Measurements from ENCODE around the gene IGSF21.

IGSF21 gene

GRCh38 chr1:18183533-18183932 lies 75.9 kb downstream of the IGSF21 start:
- DNase-seq = no peak

GRCh38 chr1:18187054-18187453 lies 79.5 kb downstream of the IGSF21 start:
- no peak for DNase-seq

GRCh38 chr1:18188820-18189517 lies 81.4 kb downstream of the IGSF21 start:
- DNase-seq = no peak

GRCh38 chr1:18190598-18190997 lies 83.0 kb downstream of the IGSF21 start:
- DNase-seq = no peak

GRCh38 chr1:18191037-18191436 lies 83.4 kb downstream of the IGSF21 start:
- DNase-seq = no peak

GRCh38 chr1:18191481-18192155 lies 84.0 kb downstream of the IGSF21 start:
- DNase-seq = no peak

GRCh38 chr1:18192182-18192581 lies 84.6 kb downstream of the IGSF21 start:
- no peak for DNase-seq

GRCh38 chr1:18192974-18193373 lies 85.4 kb downstream of the IGSF21 start:
- DNase-seq = no peak

GRCh38 chr1:18197299-18197698 lies 89.7 kb downstream of the IGSF21 start:
- no peak for DNase-seq

- DNase-seq = no peak
Observed at GRCh38 chr1:18198260-18198659, 90.7 kb downstream of the IGSF21 start.

GRCh38 chr1:18199462-18199861 lies 91.9 kb downstream of the IGSF21 start:
- DNase-seq = no peak

- no peak for DNase-seq
Observed at GRCh38 chr1:18200136-18200717, 92.6 kb downstream of the IGSF21 start.

- no peak for DNase-seq
Observed at GRCh38 chr1:18200918-18201317, 93.3 kb downstream of the IGSF21 start.

- no peak for DNase-seq
Observed at GRCh38 chr1:18201997-18202719, 94.6 kb downstream of the IGSF21 start.

- no peak for DNase-seq
Observed at GRCh38 chr1:18203645-18204044, 96.0 kb downstream of the IGSF21 start.

GRCh38 chr1:18204575-18204974 lies 97.0 kb downstream of the IGSF21 start:
- DNase-seq = no peak

- no peak for DNase-seq
Observed at GRCh38 chr1:18205319-18205718, 97.7 kb downstream of the IGSF21 start.

GRCh38 chr1:18211764-18212163 lies 104.2 kb downstream of the IGSF21 start:
- DNase-seq = no peak

- peak; percentile 70 for DNase-seq
Observed at GRCh38 chr1:18217398-18218043, 109.9 kb downstream of the IGSF21 start.

- no peak for DNase-seq
Observed at GRCh38 chr1:18229625-18230024, 122.0 kb downstream of the IGSF21 start.

GRCh38 chr1:18230321-18230720 lies 122.7 kb downstream of the IGSF21 start:
- DNase-seq = no peak

GRCh38 chr1:18230840-18231239 lies 123.2 kb downstream of the IGSF21 start:
- no peak for DNase-seq

GRCh38 chr1:18232052-18232451 lies 124.5 kb downstream of the IGSF21 start:
- DNase-seq = no peak

Data from islet precursor cell (in vitro differentiated cells).